G401 (cell line): ENCODE measurements around the gene UTRN. TPM values are rescaled to one million over a fixed set of nuclear protein-coding genes. Genes with fewer than 3 reads are reported as not detected.

Experiments used
- DNase-seq: peaks from one replicate; pipeline ENCODE4 v3.0.0-alpha.2; 2015; ENCODE audit warnings: low spot score
- in situ Hi-C: cut with HindIII; loops from 2 replicates; pipeline ENCODE4 v1.10.0; 2016; ENCODE audit warnings: low sequenced_read_pairs, mixed read lengths
- total RNA-seq: library from RNA; depleted of rRNA; stranded (reverse); fragments of >200 nt; shearing (Covaris generic); gene quantifications from 2 replicates; pipeline ENCODE4 v1.2.3, GENCODE V29; 2014; rRNA removed

UTRN gene
- total RNA-seq, 1 experiment from 2014 or later: not detected

DNA sequence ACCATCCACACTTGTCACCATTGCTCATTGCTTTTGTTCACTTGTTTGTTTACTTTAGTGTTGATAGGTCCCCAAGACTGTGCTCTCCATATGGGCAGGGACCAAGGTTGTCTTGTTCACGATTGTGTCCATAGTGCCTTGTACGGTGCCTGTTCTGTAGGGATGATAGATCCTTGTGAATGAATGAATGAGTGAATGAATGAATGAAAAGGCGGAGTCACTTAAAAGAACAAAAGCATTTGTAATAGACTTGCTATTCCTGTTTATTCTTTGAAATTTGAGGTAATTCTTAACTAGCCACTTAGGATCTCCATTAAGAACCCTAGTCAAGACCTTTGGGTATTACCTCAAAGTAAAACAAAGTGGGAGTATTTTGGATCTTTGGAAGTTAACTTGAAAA is 47.0 kb downstream of the UTRN start:
- DNase-seq: no peak
- in situ Hi-C loops: no loop called here

- in situ Hi-C loops: no loop called here
- DNase-seq: no peak
Observed at GRCh38 chr6:144334150-144334708, 49.1 kb downstream of the UTRN start.

Other genes with a start within 250 kb of the UTRN start
- gene SF3B5, start 189.8 kb upstream of the UTRN start, total RNA-seq: 100 and 214 TPM in 2 replicates
- gene STX11, start 134.8 kb upstream of the UTRN start, total RNA-seq: 0.07 TPM in 1 of 2 replicates, not detected in the other